IMR-90 (cell line): ENCODE measurements around the gene ELL2. TPM values are rescaled to one million over a fixed set of nuclear protein-coding genes. Genes with fewer than 3 reads are reported as not detected.

ENCODE experiments used
- ATAC-seq: fragments of 200-7000 bp; cut with Tn5 transposase; 2 replicates; pipeline ENCODE4 v1.9.1; 2020; ENCODE audit warnings: low read depth, mild to moderate bottlenecking, moderate library complexity
- BruUV-seq: library from RNA; stranded (reverse); fragments of 400-500 nt; replicated peaks from 2 replicates; lab custom pipeline; 2021; lab: Mats Ljungman, UMichigan
- CTCF ChIA-PET: fragments of 300-600 bp; formaldehyde crosslinking; extraction: SDS; loops from one replicate; lab custom pipeline; 2021; ENCODE audit warnings: antibody characterized with exemption; lab: Yijun Ruan, JAX
- POLR2A ChIA-PET: fragments of 300-600 bp; sonication (Branson Sonifier 250); formaldehyde crosslinking; loops from one replicate; lab custom pipeline; 2022; ENCODE audit warnings: antibody characterized with exemption; ENCODE audit not compliant: unreplicated experiment; lab: Charles Lee
- DNase-seq: peaks from one replicate; pipeline ENCODE4 v3.0.0; 2013
- H2AFZ ChIP-seq: replicated peaks from 2 replicates; pipeline ENCODE3; 2013; ENCODE audit warnings: low read length, mild to moderate bottlenecking; ENCODE audit not compliant: poor library complexity
- H2AK5ac ChIP-seq: 2 replicates; pipeline ENCODE4 v1.6.1; 2013; ENCODE audit warnings: low read depth, low read length, inconsistent platforms
- H2AK9ac ChIP-seq: replicated peaks from 2 replicates; pipeline ENCODE3; 2013; ENCODE audit warnings: mild to moderate bottlenecking, low read depth, low read length, moderate library complexity; ENCODE audit not compliant: poor library complexity
- H2BK120ac ChIP-seq: 2 replicates; pipeline ENCODE4 v1.6.1; 2013; ENCODE audit warnings: low read depth, low read length, inconsistent platforms
- H2BK15ac ChIP-seq: 3 replicates; pipeline ENCODE4 v1.6.1; 2013; ENCODE audit warnings: low read depth, low read length, inconsistent platforms
- H2BK20ac ChIP-seq: 2 replicates; pipeline ENCODE4 v1.6.1; 2013; ENCODE audit warnings: low read depth, mild to moderate bottlenecking, inconsistent platforms, low read length, moderate library complexity
- H2BK5ac ChIP-seq: 2 replicates; pipeline ENCODE4 v1.6.1; 2013; ENCODE audit warnings: mild to moderate bottlenecking, low read depth, low read length, inconsistent platforms; ENCODE audit not compliant: poor library complexity, severe bottlenecking
- H3K14ac ChIP-seq: replicated peaks from 2 replicates; pipeline ENCODE4 v1.6.1; 2013; ENCODE audit warnings: low read depth, low read length, inconsistent platforms
- H3K18ac ChIP-seq: 2 replicates; pipeline ENCODE4 v1.6.1; 2013; ENCODE audit warnings: low read depth, low read length, control low read depth
- H3K23ac ChIP-seq: 2 replicates; pipeline ENCODE4 v1.6.1; 2013; ENCODE audit warnings: low read depth, low read length, inconsistent platforms
- H3K27ac ChIP-seq: 2 replicates; pipeline ENCODE4 v1.5.1; 2013; ENCODE audit warnings: mild to moderate bottlenecking, control low read depth, low read length; ENCODE audit not compliant: insufficient read depth
- H3K27me3 ChIP-seq: 2 replicates; pipeline ENCODE4 v1.6.1; 2013; ENCODE audit warnings: low read length; ENCODE audit not compliant: control insufficient read depth, insufficient read depth
- H3K36me3 ChIP-seq: 2 replicates; pipeline ENCODE4 v1.6.1; 2013; ENCODE audit warnings: low read length, mixed read lengths; ENCODE audit not compliant: control insufficient read depth, insufficient read depth
- H3K4ac ChIP-seq: 2 replicates; pipeline ENCODE4 v1.6.1; 2013; ENCODE audit warnings: low read depth, low read length, inconsistent platforms
- H3K4me1 ChIP-seq: 2 replicates; pipeline ENCODE4 v1.6.1; 2013; ENCODE audit warnings: low read length, mixed read lengths; ENCODE audit not compliant: control insufficient read depth, insufficient read depth
- H3K4me2 ChIP-seq: 2 replicates; pipeline ENCODE4 v1.6.1; 2013; ENCODE audit warnings: low read depth, mild to moderate bottlenecking, control low read depth, low read length, moderate library complexity
- H3K4me3 ChIP-seq: 2 replicates; pipeline ENCODE4 v1.5.1; 2013; ENCODE audit warnings: low read depth, mild to moderate bottlenecking, control low read depth, low read length, moderate library complexity; ENCODE audit not compliant: insufficient read depth
- H3K56ac ChIP-seq: 2 replicates; pipeline ENCODE4 v1.6.1; 2013; ENCODE audit warnings: low read length, inconsistent platforms; ENCODE audit not compliant: insufficient read depth; ENCODE audit errors: extremely low read depth
- H3K79me1 ChIP-seq, 2 experiments: 2 replicates each; pipeline ENCODE4 v1.6.1; 2013; ENCODE audit warnings: low read length in 2 of 2, inconsistent platforms in 1 of 2, low read depth in 1 of 2
- H3K9ac ChIP-seq: 2 replicates; pipeline ENCODE4 v1.6.1; 2013; ENCODE audit warnings: low read depth, low read length, control low read depth
- H3K9me1 ChIP-seq: 2 replicates; pipeline ENCODE4 v1.6.1; 2013; ENCODE audit warnings: low read length, inconsistent platforms; ENCODE audit not compliant: insufficient read depth
- H3K9me3 ChIP-seq: 2 replicates; pipeline ENCODE4 v1.6.1; 2013; ENCODE audit warnings: low read length; ENCODE audit not compliant: control insufficient read depth, insufficient read depth
- H4K20me1 ChIP-seq: 2 replicates; pipeline ENCODE4 v1.6.1; 2013; ENCODE audit warnings: low read length, inconsistent platforms; ENCODE audit not compliant: insufficient read depth
- H4K5ac ChIP-seq: 2 replicates; pipeline ENCODE4 v1.6.1; 2013; ENCODE audit warnings: mild to moderate bottlenecking, low read depth, low read length, control low read depth
- H4K8ac ChIP-seq, 2 experiments: 2 replicates each; pipeline ENCODE4 v1.6.1; 2013; ENCODE audit warnings: low read depth in 2 of 2, low read length in 2 of 2, control low read depth in 1 of 2, inconsistent platforms in 1 of 2
- H4K91ac ChIP-seq: 2 replicates; pipeline ENCODE4 v1.6.1; 2013; ENCODE audit warnings: low read depth, low read length, inconsistent platforms; ENCODE audit not compliant: insufficient read depth
- MAFK ChIP-seq: IDR thresholded peaks from 2 replicates; pipeline ENCODE4 v1.6.1; 2012; ENCODE audit warnings: low read depth, low read length, improper control_type of control experiment
- MAZ ChIP-seq: IDR thresholded peaks from 2 replicates; pipeline ENCODE4 v1.6.1; 2012; ENCODE audit warnings: low read depth, mild to moderate bottlenecking, low read length, improper control_type of control experiment, moderate library complexity, borderline replicate concordance
- NFE2L2 ChIP-seq: fragments of 150-350 bp; IDR thresholded peaks from 2 replicates; pipeline ENCODE4 v1.6.1; 2016; ENCODE audit warnings: low read depth, mild to moderate bottlenecking, low read length
- RCOR1 ChIP-seq: IDR thresholded peaks from 2 replicates; pipeline ENCODE4 v1.6.1; 2012; ENCODE audit warnings: mild to moderate bottlenecking, low read length, improper control_type of control experiment; ENCODE audit not compliant: insufficient replicate concordance
- RFX5 ChIP-seq: IDR thresholded peaks from 2 replicates; pipeline ENCODE4 v1.8.0; 2012; ENCODE audit warnings: low read depth, mild to moderate bottlenecking, low read length, moderate library complexity
- WGBS, 2 experiments: methylation state at CpG; one replicate each; pipeline versions ENCODE4 v1.1.5 to v1.1.7; 2013; ENCODE audit warnings: missing lambda C conversion rate in 2 of 2; ENCODE audit not compliant: insufficient read length in 1 of 2; ENCODE audit errors: extremely low coverage in 2 of 2; 5-methylcytosine and 5-hydroxymethylcytosine counted together
- dilution Hi-C: fragments of 300-500 bp; cut with HindIII; formaldehyde crosslinking; loops from one replicate; pipeline ENCODE4 v1.14.3; 2018; ENCODE audit warnings: low sequenced_read_pairs; ENCODE audit not compliant: unreplicated experiment
- in situ Hi-C: fragments of 300-500 bp; cut with MboI; formaldehyde crosslinking; loops from 3 replicates; pipeline ENCODE4 v1.14.3; 2019; ENCODE audit warnings: low sequenced_read_pairs, inconsistent platforms, mixed read lengths
- intact Hi-C: fragments of 100-400 bp; cut with micrococcal nuclease; formaldehyde crosslinking; loops from 2 replicates; pipeline ENCODE4 v1.10.0; 2022
- polyA plus RNA-seq, 3 experiments: library from polyadenylated mRNA; depleted of rRNA; stranded (reverse); fragments of >200 nt; gene quantifications; 2 replicates each; pipeline ENCODE4 v1.2.3, GENCODE V29; 2012; ENCODE audit warnings: low replicate concordance in 1 of 3
- total RNA-seq: library from RNA; depleted of rRNA; stranded (reverse); fragments of >200 nt; gene quantifications from 2 replicates; pipeline ENCODE4 v1.2.3, GENCODE V29; 2012
- TF ChIP-seq, protein P1 (sequence below): conservative IDR thresholded peaks from 2 replicates; pipeline ENCODE4 v1.5.1; 2012; ENCODE audit warnings: mild to moderate bottlenecking, low read depth, low read length, improper control_type of control experiment
- TF ChIP-seq, protein P2 (sequence below): fragments of 150-350 bp; IDR thresholded peaks from 2 replicates; pipeline ENCODE4 v1.6.1; 2016; ENCODE audit warnings: low read depth, mild to moderate bottlenecking, low read length, moderate library complexity, borderline replicate concordance
- TF ChIP-seq, protein P3 (sequence below): fragments of 150-350 bp; IDR thresholded peaks from 2 replicates; pipeline ENCODE4 v1.6.1; 2017; ENCODE audit warnings: mild to moderate bottlenecking, antibody characterized with exemption, low read length, low read depth

The ELL2 gene
- total and polyA plus RNA-seq, 2 of the 4 experiments (the other 2 are of a cell fraction) = 61.4 to 92.5 TPM

DNA sequence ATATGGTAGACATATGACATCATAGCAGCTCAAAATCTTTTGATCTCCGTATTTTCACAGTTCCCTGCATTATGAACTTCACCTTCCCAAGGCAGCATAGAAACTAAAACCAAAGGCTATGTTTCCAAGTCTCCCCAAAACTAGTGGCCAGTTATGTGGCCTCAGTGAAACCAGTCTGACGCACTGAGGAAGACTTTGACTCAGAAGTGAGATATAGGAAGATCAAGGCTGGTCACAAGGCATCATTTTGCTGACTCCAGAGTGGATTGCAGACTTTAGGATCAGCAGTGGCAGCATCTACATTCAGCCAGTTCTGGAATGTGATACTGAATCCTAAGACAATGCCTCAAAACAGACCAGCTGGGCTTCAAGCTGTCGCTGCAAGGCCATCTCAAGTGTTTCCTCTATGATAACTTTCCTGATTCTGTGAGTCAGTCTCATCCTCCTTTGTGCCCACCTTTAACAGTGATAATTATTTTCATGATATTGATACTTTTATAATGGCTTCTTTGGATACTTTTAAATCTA is 34.4 kb upstream of the ELL2 start:
- Histone ChIP-seq H3K4me2 (no peak overlapping the region), H3K79me1 (no peaks in the 10 kb centered on the region), H3K56ac (no peak overlapping the region), H2BK5ac (no peak overlapping the region), H2BK120ac (0 out of 2 replicates have a peak overlapping the region, but pooled peaks have one; percentile 3), H3K27ac (no peak overlapping the region), H3K23ac (no peak overlapping the region), H2AK9ac (no peak overlapping the region), H3K4me1 (no peaks in the 10 kb centered on the region), H2AK5ac (no peak overlapping the region), H4K5ac (no peak overlapping the region), H4K20me1 (no peaks in the 10 kb centered on the region), H2AFZ (no peak overlapping the region), H3K18ac (no peak overlapping the region), H4K8ac (no peak overlapping the region), H3K9me3 (no peaks in the 10 kb centered on the region), H3K4me3 (no peak overlapping the region), H4K91ac (no peak overlapping the region), H3K9ac (no peak overlapping the region), H3K4ac (no peak overlapping the region), H2BK20ac (peak overlapping the region; percentile 26; the same call in 1 of the 2 replicates), H3K27me3 (no peaks in the 10 kb centered on the region), H3K36me3 (no peaks in the 10 kb centered on the region), H2BK15ac (peak overlapping the region; percentile 8; the same call in 1 of the 3 replicates), H3K14ac (no peak overlapping the region), H3K9me1 (no peaks in the 10 kb centered on the region)
- TF ChIP-seq, protein P1, sequence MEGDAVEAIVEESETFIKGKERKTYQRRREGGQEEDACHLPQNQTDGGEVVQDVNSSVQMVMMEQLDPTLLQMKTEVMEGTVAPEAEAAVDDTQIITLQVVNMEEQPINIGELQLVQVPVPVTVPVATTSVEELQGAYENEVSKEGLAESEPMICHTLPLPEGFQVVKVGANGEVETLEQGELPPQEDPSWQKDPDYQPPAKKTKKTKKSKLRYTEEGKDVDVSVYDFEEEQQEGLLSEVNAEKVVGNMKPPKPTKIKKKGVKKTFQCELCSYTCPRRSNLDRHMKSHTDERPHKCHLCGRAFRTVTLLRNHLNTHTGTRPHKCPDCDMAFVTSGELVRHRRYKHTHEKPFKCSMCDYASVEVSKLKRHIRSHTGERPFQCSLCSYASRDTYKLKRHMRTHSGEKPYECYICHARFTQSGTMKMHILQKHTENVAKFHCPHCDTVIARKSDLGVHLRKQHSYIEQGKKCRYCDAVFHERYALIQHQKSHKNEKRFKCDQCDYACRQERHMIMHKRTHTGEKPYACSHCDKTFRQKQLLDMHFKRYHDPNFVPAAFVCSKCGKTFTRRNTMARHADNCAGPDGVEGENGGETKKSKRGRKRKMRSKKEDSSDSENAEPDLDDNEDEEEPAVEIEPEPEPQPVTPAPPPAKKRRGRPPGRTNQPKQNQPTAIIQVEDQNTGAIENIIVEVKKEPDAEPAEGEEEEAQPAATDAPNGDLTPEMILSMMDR = no peak
- no peak for TF ChIP-seq NFE2L2
- no peak for TF ChIP-seq RFX5
- TF ChIP-seq, protein P2, sequence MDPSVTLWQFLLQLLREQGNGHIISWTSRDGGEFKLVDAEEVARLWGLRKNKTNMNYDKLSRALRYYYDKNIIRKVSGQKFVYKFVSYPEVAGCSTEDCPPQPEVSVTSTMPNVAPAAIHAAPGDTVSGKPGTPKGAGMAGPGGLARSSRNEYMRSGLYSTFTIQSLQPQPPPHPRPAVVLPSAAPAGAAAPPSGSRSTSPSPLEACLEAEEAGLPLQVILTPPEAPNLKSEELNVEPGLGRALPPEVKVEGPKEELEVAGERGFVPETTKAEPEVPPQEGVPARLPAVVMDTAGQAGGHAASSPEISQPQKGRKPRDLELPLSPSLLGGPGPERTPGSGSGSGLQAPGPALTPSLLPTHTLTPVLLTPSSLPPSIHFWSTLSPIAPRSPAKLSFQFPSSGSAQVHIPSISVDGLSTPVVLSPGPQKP = no peak
- no peak for TF ChIP-seq RCOR1
- no peak for TF ChIP-seq MAFK
- TF ChIP-seq, protein P3, sequence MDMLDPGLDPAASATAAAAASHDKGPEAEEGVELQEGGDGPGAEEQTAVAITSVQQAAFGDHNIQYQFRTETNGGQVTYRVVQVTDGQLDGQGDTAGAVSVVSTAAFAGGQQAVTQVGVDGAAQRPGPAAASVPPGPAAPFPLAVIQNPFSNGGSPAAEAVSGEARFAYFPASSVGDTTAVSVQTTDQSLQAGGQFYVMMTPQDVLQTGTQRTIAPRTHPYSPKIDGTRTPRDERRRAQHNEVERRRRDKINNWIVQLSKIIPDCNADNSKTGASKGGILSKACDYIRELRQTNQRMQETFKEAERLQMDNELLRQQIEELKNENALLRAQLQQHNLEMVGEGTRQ = no peak
- no peak for TF ChIP-seq MAZ
- POLR2A ChIA-PET = no interaction called here
- ATAC-seq (peak; percentile 27; the same call in 1 of the 2 replicates), DNase-seq (no peak)
- dilution Hi-C loops = no loop called here
- BruUV-seq = no TSS peak
- CTCF ChIA-PET = interaction anchor here (1.0 kb wide), 1 partner anchor 10 kb away, joined by 3 read pairs; no protein-coding TSS in a partner anchor
- intact Hi-C loops = no loop called here
- in situ Hi-C loops = no loop called here
- no CpG with 5 or more reads among the region's 3 CpGs for whole genome bisulfite sequencing, 2 experiments
